Lower lobe of right lung (tissue), 2 donors: ENCODE data around the gene GABRA6. TPM values are rescaled to one million over a fixed set of nuclear protein-coding genes. Genes with fewer than 3 reads are reported as not detected.

Experiments
- ATAC-seq, 2 donors: fragments of 200-7000 bp; cut with Tn5 transposase; one replicate each; pipeline ENCODE4 v1.9.1; 2020 to 2022; ENCODE audit warnings: mild to moderate bottlenecking in 2 of 2, moderate library complexity in 2 of 2
- DNase-seq: peaks from one replicate; pipeline ENCODE4 v3.0.0-alpha.2; 2020
- H3K27ac ChIP-seq: fragments of 200-600 bp; one replicate; pipeline ENCODE4 v1.8.0; 2022
- H3K27me3 ChIP-seq: fragments of 200-600 bp; one replicate; pipeline ENCODE4 v1.8.0; 2022; ENCODE audit warnings: low read depth
- H3K36me3 ChIP-seq: fragments of 200-600 bp; one replicate; pipeline ENCODE4 v1.8.0; 2022; ENCODE audit warnings: mild to moderate bottlenecking
- H3K4me1 ChIP-seq: fragments of 200-600 bp; one replicate; pipeline ENCODE4 v1.8.0; 2022
- H3K4me3 ChIP-seq: fragments of 200-600 bp; one replicate; pipeline ENCODE4 v1.8.0; 2022; ENCODE audit warnings: mild to moderate bottlenecking
- H3K9me3 ChIP-seq: fragments of 200-600 bp; one replicate; pipeline ENCODE4 v1.8.0; 2022
- CTCF ChIP-seq: fragments of 200-600 bp; IDR thresholded peaks from one replicate; pipeline ENCODE4 v1.8.0; 2022; ENCODE audit warnings: antibody characterized with exemption, mild to moderate bottlenecking
- intact Hi-C: fragments of 100-400 bp; cut with DNase I; formaldehyde crosslinking; loops from one replicate; pipeline ENCODE4 v1.11.0; 2022
- total RNA-seq: library from RNA; stranded (reverse); fragmentation: NEBNext Ultra II Directional; extraction: Animal tissue kit (Norgen Biotek cat#: 25700); gene quantifications from one replicate; pipeline ENCODE4 v1.2.1, GENCODE V29; 2021
- donor health status: DM: no; HTN: yes; CAD: no; lungs with severe emphysema.

The GABRA6 gene
- total RNA-seq, 1 donor from 2014 or later, result not detected

GRCh38 chr5:161663431-161663830 is 22.1 kb upstream of the GABRA6 start:
- no peak for ATAC-seq

GRCh38 chr5:161676103-161676502 is 9.4 kb upstream of the GABRA6 start:
- TF ChIP-seq CTCF, result peak; percentile 15
- Histone ChIP-seq H3K4me3 (no peak overlapping the region), H3K9me3 (no peaks in the 10 kb centered on the region), H3K27ac (no peak overlapping the region), H3K36me3 (no peaks in the 10 kb centered on the region), H3K27me3 (no peaks in the 10 kb centered on the region), H3K4me1 (no peaks in the 10 kb centered on the region)
- intact Hi-C loops, result no loop called here
- ATAC-seq (no peak), DNase-seq (no peak)

More at GRCh38 chr5:161663431-161663830, 22.1 kb upstream of the GABRA6 start:
- TF ChIP-seq CTCF, result no peak
- no peaks in the 10 kb centered on the region for H3K9me3 ChIP-seq
- H3K36me3 ChIP-seq, result no peaks in the 10 kb centered on the region
- no peaks in the 10 kb centered on the region for H3K27me3 ChIP-seq
- H3K4me3 ChIP-seq, result no peak overlapping the region
- DNase-seq, result no peak
- no peak overlapping the region for H3K27ac ChIP-seq
- intact Hi-C loops, result no loop called here
- no peaks in the 10 kb centered on the region for H3K4me1 ChIP-seq

- Histone ChIP-seq H3K27me3 (no peaks in the 10 kb centered on the region), H3K4me3 (no peak overlapping the region), H3K4me1 (no peaks in the 10 kb centered on the region), H3K9me3 (no peaks in the 10 kb centered on the region), H3K27ac (no peak overlapping the region), H3K36me3 (no peaks in the 10 kb centered on the region)
- intact Hi-C loops, result no loop called here
- TF ChIP-seq CTCF, result no peak
- DNase-seq, result no peak
- ATAC-seq, result no peak
Measured at GRCh38 chr5:161686149-161686548, 628 bp downstream of the GABRA6 start.

- no peak overlapping the region for H3K4me3 ChIP-seq
- TF ChIP-seq CTCF, result no peak
- no peaks in the 10 kb centered on the region for H3K9me3 ChIP-seq
- ATAC-seq (no peak), DNase-seq (no peak)
- no peak overlapping the region for H3K27ac ChIP-seq
- no peaks in the 10 kb centered on the region for H3K27me3 ChIP-seq
- H3K4me1 ChIP-seq, result no peaks in the 10 kb centered on the region
- intact Hi-C loops, result no loop called here
- H3K36me3 ChIP-seq, result no peaks in the 10 kb centered on the region
Measured at GRCh38 chr5:161686881-161687280, 1.4 kb downstream of the GABRA6 start.

- Histone ChIP-seq H3K9me3 (no peaks in the 10 kb centered on the region), H3K36me3 (no peaks in the 10 kb centered on the region), H3K27me3 (no peaks in the 10 kb centered on the region), H3K4me3 (no peak overlapping the region), H3K27ac (no peak overlapping the region), H3K4me1 (no peaks in the 10 kb centered on the region)
- DNase-seq, result no peak
- TF ChIP-seq CTCF, result no peak
- intact Hi-C loops, result no loop called here
- ATAC-seq, result no peak
Measured at GRCh38 chr5:161687316-161687715, 1.8 kb downstream of the GABRA6 start.

GRCh38 chr5:161691911-161692310 is 6.4 kb downstream of the GABRA6 start:
- Histone ChIP-seq H3K27me3 (no peaks in the 10 kb centered on the region), H3K27ac (no peak overlapping the region), H3K4me3 (no peak overlapping the region), H3K4me1 (no peaks in the 10 kb centered on the region), H3K36me3 (no peaks in the 10 kb centered on the region), H3K9me3 (no peaks in the 10 kb centered on the region)
- intact Hi-C loops, result no loop called here
- DNase-seq (no peak), ATAC-seq (no peak)
- no peak for TF ChIP-seq CTCF
